Heart right ventricle (tissue), 16 donors: ENCODE data around the gene SUN5. TPM values are rescaled to one million over a fixed set of nuclear protein-coding genes. Genes with fewer than 3 reads are reported as not detected.
"Not testable (repeated sequence)": the region's sequence is repeated elsewhere in the genome, so short reads cannot be mapped to it uniquely, and the experiment has no call there.

Experiments used
- ATAC-seq, 8 donors: fragments of 200-7000 bp; cut with Tn5 transposase; one replicate each; pipeline ENCODE4 v1.9.1; 2020; ENCODE audit warnings: mild to moderate bottlenecking in 8 of 8, moderate library complexity in 8 of 8, moderate number of reproducible peaks in 1 of 8
- DNase-seq, 2 donors: peaks; one replicate each; pipeline ENCODE4 v3.0.0-alpha.2; 2020
- H3K27ac ChIP-seq, 10 donors: fragments of 200-600 bp; sonication (generic) in 2 of 10; one replicate each; pipeline versions ENCODE4 v1.5.0 to v1.8.0; 2020 to 2022; ENCODE audit warnings: mild to moderate bottlenecking in 3 of 10
- H3K27me3 ChIP-seq, 7 donors: fragments of 200-600 bp; one replicate each; pipeline ENCODE4 v1.8.0; 2021 to 2022; ENCODE audit warnings: mild to moderate bottlenecking in 2 of 7
- H3K36me3 ChIP-seq, 9 donors: fragments of 200-600 bp; sonication (generic) in 1 of 9; one replicate each; pipeline versions ENCODE4 v1.5.0 to v1.8.0; 2020 to 2022; ENCODE audit warnings: mild to moderate bottlenecking in 2 of 9
- H3K4me1 ChIP-seq, 9 donors: fragments of 200-600 bp; sonication (generic) in 1 of 9; one replicate each; pipeline versions ENCODE4 v1.5.0 to v1.8.0; 2020 to 2022; ENCODE audit warnings: mild to moderate bottlenecking in 4 of 9
- H3K4me3 ChIP-seq, 10 donors: fragments of 200-600 bp; sonication (generic) in 2 of 10; one replicate each; pipeline versions ENCODE4 v1.5.0 to v1.8.0; 2020 to 2022; ENCODE audit warnings: mild to moderate bottlenecking in 7 of 10, moderate library complexity in 2 of 10
- H3K9me3 ChIP-seq, 11 donors: fragments of 200-600 bp in 10 of 11; sonication (generic) in 2 of 11; one replicate each; pipeline versions ENCODE4 v1.5.0 to v1.8.0; 2013 to 2022; ENCODE audit warnings: mild to moderate bottlenecking in 2 of 11, control low read depth in 1 of 11, moderate library complexity in 1 of 11
- CTCF ChIP-seq, 9 donors: fragments of 200-600 bp; sonication (generic) in 2 of 9; IDR thresholded peaks; one replicate each; pipeline versions ENCODE4 v1.5.0 to v1.8.0; 2021 to 2022; ENCODE audit warnings: antibody characterized with exemption in 9 of 9, mild to moderate bottlenecking in 5 of 9, moderate library complexity in 1 of 9
- WGBS, 2 donors: extraction: QIAGEN DNeasy Blood & Tissue Kit; methylation state at CpG; one replicate each; pipeline ENCODE4 v1.1.7; 2013; ENCODE audit warnings: inconsistent platforms in 1 of 2; 5-methylcytosine and 5-hydroxymethylcytosine counted together
- intact Hi-C, 10 donors: fragments of 100-400 bp; cut with DNase I; formaldehyde crosslinking; loops; one replicate each; pipeline versions ENCODE4 v1.11.1 to v1.14.2; 2022
- polyA plus RNA-seq, 2 donors: library from polyadenylated mRNA; stranded (reverse); fragments of 200-250 nt; gene quantifications; one replicate each; pipeline ENCODE4 v1.2.3, GENCODE V29; 2013
- total RNA-seq, 10 donors: library from RNA; stranded (reverse); fragmentation: NEBNext Ultra II Directional in 3 of 10; extraction: Animal tissue kit (Norgen Biotek cat#: 25700) in 3 of 10; gene quantifications; one replicate each; pipeline versions ENCODE4 v1.2.1 to v1.2.4, GENCODE V29; 2021 to 2023
- donor health status: Arrhythmogenic right ventricular cardiomyopathy.
- donor health status: ischemic (EF 13 %, LVEDD 7.1; RV severe dilation, severe dysfunction).
- donor health status: healthy with polysubstance abuse.
- donor health status: DM: no; HTN: yes; CAD: no.
- donor health status: DM: no; HTN: no; CAD: no.
- donor health status: ischemic (EF 25% LVEDD 6.9; RV normal size, moderate dysfunction).
- donor health status: ischemic (EF 25% LVEDD 5.7; RV mildly dilated, moderate dysfunction).
- donor health status: healthy.
- donor health status: DM: yes; HTN: yes; CAD: no.
- donor health status: Ischemic cardiomyopathy.
- donor health status: ischemic (EF 35%, LVEDD 5.7; RV mildly dilated, moderate dysfunction).
- donor health status: nonischemic (EF 11% LVEDD 7.7; RV severe dilation, severe dysfunction).
- donor health status: DM: yes; HTN: yes; CAD: no.
- donor health status: PGD.
- donor health status: ischemic (EF 29% LVEDD 5.4; RV normal size, mild dysfunction).
- donor health status: nonischemic (EF 23%, LVEDD 6.1; RV moderate dilation, normal function).

Gene SUN5
- total and polyA plus RNA-seq, 12 donors: not detected

- H3K36me3 ChIP-seq: no peaks in the 10 kb centered on the region
- intact Hi-C loops: no loop called here
- ATAC-seq: no peak
- H3K4me3 ChIP-seq: no peak overlapping the region
- no peaks in the 10 kb centered on the region for H3K27me3 ChIP-seq
- TF ChIP-seq CTCF (IDR thresholded peaks at IDR 0.05): no peak
- DNase-seq: no peak
- peaks cover 0 to 25% (median 11%) of the 10 kb centered on the region in 11 donors for H3K9me3 ChIP-seq
- H3K27ac ChIP-seq: no peak overlapping the region
- WGBS, 2 donors: 73 to 79% methylated on average over 3 of the region's 3 CpGs
- H3K4me1 ChIP-seq: no peaks in the 10 kb centered on the region
Measured at GRCh38 chr20:33046412-33046811, 42.2 kb upstream of the SUN5 start.

- peaks cover 0 to 25% (median 11%) of the 10 kb centered on the region in 11 donors for H3K9me3 ChIP-seq
- DNase-seq, H3K4me1 ChIP-seq, H3K4me3 ChIP-seq, intact Hi-C loops, H3K27ac ChIP-seq, H3K36me3 ChIP-seq, H3K27me3 ChIP-seq, ATAC-seq: not testable (repeated sequence)
- 75 to 82% methylated on average over 15 of the region's 15 CpGs for WGBS, 2 donors
Measured at GRCh38 chr20:33045129-33045721, 41.0 kb upstream of the SUN5 start.

GRCh38 chr20:33043731-33044181 lies 39.5 kb upstream of the SUN5 start:
- Histone ChIP-seq H3K4me1 (no peaks in the 10 kb centered on the region), H3K9me3 (peaks cover 0 to 25% (median 11%) of the 10 kb centered on the region in 11 donors), H3K36me3 (no peaks in the 10 kb centered on the region), H3K27ac (no peak overlapping the region), H3K4me3 (no peak overlapping the region), H3K27me3 (peaks cover 0 to 2% (median 0%) of the 10 kb centered on the region in 7 donors)
- no peak for TF ChIP-seq CTCF (IDR thresholded peaks at IDR 0.05)
- intact Hi-C loops: no loop called here
- ATAC-seq (no peak), DNase-seq (no peak)
- WGBS, 2 donors: 64 to 74% methylated on average over 1 of the region's 1 CpG

GRCh38 chr20:33042983-33043730 lies 38.9 kb upstream of the SUN5 start:
- no peak for DNase-seq
- Histone ChIP-seq H3K9me3 (peaks cover 0 to 25% (median 11%) of the 10 kb centered on the region in 11 donors), H3K36me3 (no peaks in the 10 kb centered on the region), H3K4me3 (no peak overlapping the region), H3K27me3 (peaks cover 0 to 5% (median 0%) of the 10 kb centered on the region in 7 donors), H3K4me1 (no peaks in the 10 kb centered on the region), H3K27ac (no peak overlapping the region)
- no peak for ATAC-seq
- WGBS, 2 donors: 81 to 82% methylated on average over 2 of the region's 2 CpGs
- intact Hi-C loops: no loop called here
- TF ChIP-seq CTCF (IDR thresholded peaks at IDR 0.05): no peak

GRCh38 chr20:33042430-33042829 lies 38.2 kb upstream of the SUN5 start:
- Histone ChIP-seq H3K27ac (no peak overlapping the region), H3K9me3 (peaks cover 0 to 25% (median 11%) of the 10 kb centered on the region in 11 donors), H3K4me1 (no peaks in the 10 kb centered on the region), H3K36me3 (no peaks in the 10 kb centered on the region), H3K27me3 (peaks cover 0 to 9% (median 0%) of the 10 kb centered on the region in 7 donors), H3K4me3 (no peak overlapping the region)
- intact Hi-C loops: no loop called here
- ATAC-seq (no peak), DNase-seq (no peak)
- 92 to 95% methylated on average over 3 of the region's 3 CpGs for WGBS, 2 donors
- TF ChIP-seq CTCF (IDR thresholded peaks at IDR 0.05): no peak
